ENCODE measurements around the gene PRSS53. TPM values are rescaled to one million over a fixed set of nuclear protein-coding genes. Genes with fewer than 3 reads are reported as not detected.
A peak's percentile ranks its signal among the peaks of the same experiment; 100 is the strongest.

PRSS53 gene
- polyA plus RNA-seq, 4 donors, result 0.59 to 2.1 (median 1.1) TPM

GRCh38 chr16:31055613-31056012, 33.1 kb downstream of the PRSS53 start:
- no peak for DNase-seq (ENCODE audit: low read depth in 4 of 4, low spot score in 3 of 4)

- no peak for DNase-seq (ENCODE audit: low read depth in 4 of 4, low spot score in 3 of 4)
Measured at GRCh38 chr16:31052114-31052513, 36.6 kb downstream of the PRSS53 start.

GRCh38 chr16:31050280-31051030, 38.3 kb downstream of the PRSS53 start:
- DNase-seq (ENCODE audit: low read depth in 4 of 4, low spot score in 3 of 4), result no peak

- DNase-seq (ENCODE audit: low read depth in 4 of 4, low spot score in 3 of 4), result no peak
Measured at GRCh38 chr16:31043898-31044481, 44.8 kb downstream of the PRSS53 start.

- DNase-seq (ENCODE audit: low read depth in 4 of 4, low spot score in 3 of 4), result no peak
Measured at GRCh38 chr16:31043352-31043751, 45.4 kb downstream of the PRSS53 start.

GRCh38 chr16:31042866-31043265, 45.9 kb downstream of the PRSS53 start:
- no peak for DNase-seq (ENCODE audit: low read depth in 4 of 4, low spot score in 3 of 4)

- no peak for DNase-seq (ENCODE audit: low read depth in 4 of 4, low spot score in 3 of 4)
Measured at GRCh38 chr16:31038993-31039392, 49.8 kb downstream of the PRSS53 start.

- DNase-seq (ENCODE audit: low read depth in 4 of 4, low spot score in 3 of 4), result no peak
Measured at GRCh38 chr16:31036691-31037090, 52.1 kb downstream of the PRSS53 start.

GRCh38 chr16:31033709-31034492, 54.8 kb downstream of the PRSS53 start:
- peak in 3 of 4 donors; percentile 44 to 66 (median 63) for DNase-seq (ENCODE audit: low read depth in 4 of 4, low spot score in 3 of 4)

Other genes with a start within 250 kb of the PRSS53 start
- gene BCL7C, start 194.9 kb downstream of the PRSS53 start, polyA plus RNA-seq (ENCODE audit: insufficient read length in 4 of 4), result 10 to 100 TPM; 35.3 to 51.7 (median 43.7) TPM
- 1 to 10 TPM; 6.9 to 8.8 (median 7.7) TPM for gene CTF1, start 192.3 kb downstream of the PRSS53 start, polyA plus RNA-seq (ENCODE audit: insufficient read length in 4 of 4)
- gene FBXL19, start 165.4 kb downstream of the PRSS53 start, polyA plus RNA-seq (ENCODE audit: insufficient read length in 4 of 4), result 10 to 100 TPM; 16.5 to 35.4 (median 18.3) TPM
- gene ORAI3, start 139.9 kb downstream of the PRSS53 start, polyA plus RNA-seq (ENCODE audit: insufficient read length in 4 of 4), result 10 to 100 TPM; 13.1 to 18.7 (median 17.4) TPM
- gene SETD1A, start 131.2 kb downstream of the PRSS53 start, polyA plus RNA-seq (ENCODE audit: insufficient read length in 4 of 4), result 10 to 100 TPM; 15.2 to 20.7 (median 15.7) TPM
- gene HSD3B7, start 103.7 kb downstream of the PRSS53 start, polyA plus RNA-seq (ENCODE audit: insufficient read length in 4 of 4), result 10 to 100 TPM in 2 of 4 donors, 1 to 10 TPM in 2; 6.7 to 11.8 (median 8.9) TPM
- 1 to 10 TPM; 1.2 to 2.8 (median 2.2) TPM for gene STX1B, start 78.3 kb downstream of the PRSS53 start, polyA plus RNA-seq (ENCODE audit: insufficient read length in 4 of 4)
- 10 to 100 TPM; 29.1 to 48.6 (median 34.8) TPM for gene STX4, start 55.4 kb downstream of the PRSS53 start, polyA plus RNA-seq (ENCODE audit: insufficient read length in 4 of 4)
- gene ZNF668, start 14.7 kb downstream of the PRSS53 start, polyA plus RNA-seq (ENCODE audit: insufficient read length in 4 of 4), result 1 to 10 TPM; 4.6 to 9.0 (median 5.7) TPM
- 10 to 100 TPM; 10.3 to 15.0 (median 11.7) TPM for gene ZNF646, start 14.5 kb downstream of the PRSS53 start, polyA plus RNA-seq (ENCODE audit: insufficient read length in 4 of 4)
- gene VKORC1, start 5.9 kb upstream of the PRSS53 start, polyA plus RNA-seq (ENCODE audit: insufficient read length in 4 of 4), result 10 to 100 TPM; 74.1 to 77.8 (median 76.9) TPM
- gene BCKDK, start 19.4 kb upstream of the PRSS53 start, polyA plus RNA-seq (ENCODE audit: insufficient read length in 4 of 4), result 10 to 100 TPM; 30.1 to 46.3 (median 35.9) TPM
- 10 to 100 TPM; 54.1 to 80.2 (median 62.6) TPM for gene KAT8, start 28.7 kb upstream of the PRSS53 start, polyA plus RNA-seq (ENCODE audit: insufficient read length in 4 of 4)
- gene PRSS8, start 46.8 kb upstream of the PRSS53 start, polyA plus RNA-seq (ENCODE audit: insufficient read length in 4 of 4), result 10 to 100 TPM in 3 of 4 donors, 1 to 10 TPM in 1; 2.1 to 70.6 (median 54.9) TPM
- 1 to 10 TPM in 2 of 4 donors, under 1 TPM in 2; 0.73 to 2.4 (median 1.5) TPM for gene PRSS36, start 61.1 kb upstream of the PRSS53 start, polyA plus RNA-seq (ENCODE audit: insufficient read length in 4 of 4)
- gene FUS, start 91.2 kb upstream of the PRSS53 start, polyA plus RNA-seq (ENCODE audit: insufficient read length in 4 of 4), result 100 to 1,000 TPM; 577 to 823 (median 699) TPM
- gene PYCARD, start 113.8 kb upstream of the PRSS53 start, polyA plus RNA-seq (ENCODE audit: insufficient read length in 4 of 4), result 10 to 100 TPM in 2 of 4 donors, 1 to 10 TPM in 2; 8.5 to 13.7 (median 10.9) TPM
- gene TRIM72, start 125.2 kb upstream of the PRSS53 start, polyA plus RNA-seq (ENCODE audit: insufficient read length in 4 of 4), result under 1 TPM; 0.04 to 0.15 (median 0.11) TPM
- gene PYDC1, start 128.2 kb upstream of the PRSS53 start, polyA plus RNA-seq (ENCODE audit: insufficient read length in 4 of 4), result not detected
- gene ITGAM, start 171.0 kb upstream of the PRSS53 start, polyA plus RNA-seq (ENCODE audit: insufficient read length in 4 of 4), result 1 to 10 TPM; 1.3 to 5.4 (median 2.5) TPM

Data from left renal pelvis (tissue), 4 donors.